GM18873 (cell line): ENCODE results near the gene ANKRD40.
"Not testable (repeated sequence)": the region's sequence is repeated elsewhere in the genome, so short reads cannot be mapped to it uniquely, and the experiment has no call there.

Experiments used
- ATAC-seq: cut with Tn5 transposase; IDR thresholded peaks from one replicate; pipeline ENCODE4 v1.9.1; 2021; ENCODE audit warnings: mild to moderate bottlenecking, moderate library complexity, moderate number of reproducible peaks; ENCODE audit not compliant: unreplicated experiment, low FRiP score

ANKRD40 gene

GRCh38 chr17:50687200-50688066 is 20.3 kb downstream of the ANKRD40 start:
- ATAC-seq, result no peak

GRCh38 chr17:50686494-50687199 is 21.1 kb downstream of the ANKRD40 start:
- ATAC-seq, result no peak

DNA sequence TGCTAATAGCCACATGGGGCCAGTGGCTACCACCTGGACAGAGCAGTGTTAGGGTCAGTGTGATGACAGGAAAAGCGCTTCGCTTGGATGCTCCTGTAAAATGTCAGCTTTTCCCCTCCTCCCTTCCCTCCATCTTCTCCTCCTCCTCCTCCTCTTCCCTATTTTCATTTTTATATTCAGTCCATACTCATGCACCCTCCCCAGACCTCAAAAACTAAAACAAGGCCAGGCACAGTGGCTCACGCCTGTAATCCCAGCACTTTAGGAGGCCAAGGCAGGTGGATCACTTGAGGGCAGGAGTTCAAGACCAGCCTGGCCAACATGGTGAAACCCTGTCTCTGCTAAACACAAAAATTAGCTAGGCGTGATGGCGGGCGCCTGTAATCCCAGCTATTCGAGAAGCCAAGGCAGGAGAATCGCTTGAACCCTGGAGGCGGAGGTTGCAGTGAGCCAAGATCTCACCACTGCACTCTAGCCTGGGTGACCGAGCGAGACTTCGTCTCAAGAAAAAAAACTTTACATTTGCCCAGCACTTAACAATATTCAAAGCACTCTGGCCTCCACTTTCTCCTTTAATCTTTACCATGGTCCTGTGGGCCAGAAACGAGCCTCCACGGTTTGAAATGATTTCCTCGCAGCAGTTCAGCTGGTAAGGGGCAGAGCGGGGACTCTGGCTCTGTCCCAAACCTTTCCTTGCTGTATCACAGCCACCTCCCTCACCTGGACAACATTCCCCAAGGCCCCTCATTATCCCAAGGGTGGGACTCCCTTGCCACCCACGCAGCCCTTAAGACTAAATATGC is 21.8 kb downstream of the ANKRD40 start:
- no peak for ATAC-seq

GRCh38 chr17:50685334-50685665 is 22.4 kb downstream of the ANKRD40 start:
- no peak for ATAC-seq

DNA sequence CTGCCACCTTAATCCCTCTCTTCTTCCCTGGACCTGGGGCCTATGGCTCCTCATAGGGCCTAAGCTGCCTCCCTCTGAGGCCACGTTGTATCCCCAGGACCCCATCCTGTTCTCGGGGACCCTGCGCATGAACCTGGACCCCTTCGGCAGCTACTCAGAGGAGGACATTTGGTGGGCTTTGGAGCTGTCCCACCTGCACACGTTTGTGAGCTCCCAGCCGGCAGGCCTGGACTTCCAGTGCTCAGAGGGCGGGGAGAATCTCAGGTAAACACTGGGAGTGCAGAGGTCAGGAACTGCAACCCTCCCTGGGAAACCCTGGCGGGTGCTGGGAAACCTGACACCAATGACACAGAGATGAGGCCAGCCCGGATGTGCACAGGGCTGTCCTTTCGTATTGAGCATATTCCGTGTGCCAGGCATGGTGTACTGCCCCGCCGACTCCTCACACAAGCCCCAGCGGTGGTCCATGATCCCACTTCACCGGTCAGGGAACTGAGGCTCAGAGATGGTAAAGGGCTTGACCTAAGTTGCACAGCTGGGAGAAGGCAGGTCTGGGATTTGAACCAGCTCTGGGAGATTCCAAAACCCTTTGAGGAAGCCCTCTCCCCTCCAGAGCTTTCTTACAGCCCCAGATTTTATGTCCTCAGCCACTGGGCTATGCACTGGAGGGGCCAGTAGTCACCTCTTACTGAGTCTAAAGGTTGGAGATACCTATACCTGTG is 22.9 kb downstream of the ANKRD40 start:
- no peak for ATAC-seq

- ATAC-seq, result no peak
These were observed 23.5 kb downstream of the ANKRD40 start for GRCh38 chr17:50684288-50684611.

GRCh38 chr17:50683434-50684287 is 24.1 kb downstream of the ANKRD40 start:
- ATAC-seq, result no peak

GRCh38 chr17:50682938-50683337 is 24.8 kb downstream of the ANKRD40 start:
- ATAC-seq, result no peak

DNA sequence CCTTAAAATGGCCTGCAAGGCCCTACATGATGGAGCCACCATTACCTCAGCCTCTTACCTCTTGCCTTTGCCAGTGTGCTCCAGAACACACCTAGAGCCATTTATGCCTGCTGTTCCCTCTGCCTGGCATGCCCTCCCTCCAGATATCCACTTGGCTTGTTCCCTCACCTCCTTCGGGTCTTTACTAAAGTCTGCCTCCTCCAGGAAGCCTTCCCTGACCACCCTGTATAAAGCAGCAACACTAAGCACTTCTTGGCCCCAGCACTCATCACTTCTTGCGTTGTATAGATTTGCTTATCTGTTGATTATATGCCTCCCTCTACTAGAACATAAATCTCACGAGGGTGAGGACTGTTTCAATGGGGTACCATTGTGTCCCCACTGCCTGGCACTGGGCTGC is 25.3 kb downstream of the ANKRD40 start:
- no peak for ATAC-seq

- no peak for ATAC-seq
These were observed 26.2 kb downstream of the ANKRD40 start for GRCh38 chr17:50681263-50682200.

DNA sequence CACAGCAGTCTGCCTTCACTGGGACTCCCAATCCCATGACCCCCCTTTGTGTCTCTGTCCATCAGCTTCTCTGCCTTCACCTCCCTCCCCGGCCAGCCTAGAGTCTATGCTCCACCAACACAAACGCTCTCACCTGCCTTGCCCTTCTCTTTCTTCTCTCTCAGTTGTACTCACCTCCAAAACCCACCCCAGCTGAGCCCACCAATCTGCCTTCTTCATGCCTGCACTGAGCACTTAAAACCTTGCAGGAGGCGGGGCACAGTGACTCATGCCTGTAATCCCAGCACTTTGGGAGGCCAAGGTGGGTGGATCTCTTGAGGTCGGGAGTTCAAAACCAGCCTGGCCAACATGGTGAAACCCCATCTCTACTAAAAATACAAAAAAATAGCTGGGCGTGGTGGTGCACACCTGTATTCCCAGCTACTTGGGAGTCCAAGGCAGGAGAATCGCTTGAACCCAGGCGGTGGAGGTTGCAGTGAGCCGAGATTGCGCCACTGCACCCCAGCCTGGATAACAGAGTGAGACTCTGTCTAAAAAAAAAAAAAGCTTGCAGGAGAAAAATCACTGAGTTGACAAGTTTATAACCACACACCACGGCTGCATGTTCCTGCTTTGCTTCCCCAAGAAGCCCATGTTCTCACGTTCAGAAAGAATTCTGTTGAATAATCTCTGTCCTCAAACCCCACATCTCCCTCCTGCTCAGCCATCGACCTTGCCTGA is 27.0 kb downstream of the ANKRD40 start:
- ATAC-seq, result not testable (repeated sequence)

DNA sequence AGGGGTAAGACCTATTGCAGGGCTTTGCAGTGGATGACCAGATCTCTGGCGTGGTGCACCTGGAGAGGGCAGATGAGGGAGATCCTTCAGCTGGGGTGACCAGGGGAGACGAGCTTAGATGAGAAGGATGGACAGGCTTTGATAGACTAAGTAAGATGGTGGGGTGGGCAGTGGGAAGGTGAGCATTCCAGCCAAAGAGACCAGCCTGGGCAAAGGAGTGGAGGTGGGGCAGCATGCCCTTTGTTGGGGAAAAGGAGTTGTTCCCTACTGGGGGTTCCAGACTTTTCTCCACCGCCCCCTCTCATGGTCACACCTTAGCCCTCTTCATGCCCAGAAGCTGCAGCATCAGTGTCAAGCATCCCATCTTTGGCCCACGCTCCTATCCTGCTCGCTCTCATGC is 27.6 kb downstream of the ANKRD40 start:
- no peak for ATAC-seq

DNA sequence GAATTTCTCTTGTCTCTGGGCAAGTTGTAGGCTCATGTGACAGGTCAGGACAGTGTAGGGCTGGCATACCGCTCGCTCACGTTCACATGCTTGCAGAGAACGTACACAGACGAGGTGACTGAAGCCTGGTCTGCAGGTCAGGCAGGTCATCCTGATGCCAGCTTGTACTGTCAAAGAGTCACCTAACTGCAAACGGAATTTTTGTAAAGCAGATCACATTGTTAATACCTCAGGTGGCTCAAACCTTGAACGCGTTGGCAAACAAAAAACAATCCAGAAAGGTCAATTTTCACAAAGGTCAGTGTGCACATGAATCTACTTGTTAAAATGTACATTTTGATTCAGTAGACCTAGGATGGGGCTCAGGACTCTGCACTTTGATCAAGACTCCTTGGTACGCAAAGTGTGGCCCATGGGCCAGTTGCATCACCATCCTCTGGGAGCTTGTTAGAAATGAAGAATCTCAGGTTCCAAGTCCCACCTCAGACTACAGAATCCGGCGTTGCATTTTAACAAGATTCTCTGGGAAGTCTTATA is 28.6 kb downstream of the ANKRD40 start:
- no peak for ATAC-seq

DNA sequence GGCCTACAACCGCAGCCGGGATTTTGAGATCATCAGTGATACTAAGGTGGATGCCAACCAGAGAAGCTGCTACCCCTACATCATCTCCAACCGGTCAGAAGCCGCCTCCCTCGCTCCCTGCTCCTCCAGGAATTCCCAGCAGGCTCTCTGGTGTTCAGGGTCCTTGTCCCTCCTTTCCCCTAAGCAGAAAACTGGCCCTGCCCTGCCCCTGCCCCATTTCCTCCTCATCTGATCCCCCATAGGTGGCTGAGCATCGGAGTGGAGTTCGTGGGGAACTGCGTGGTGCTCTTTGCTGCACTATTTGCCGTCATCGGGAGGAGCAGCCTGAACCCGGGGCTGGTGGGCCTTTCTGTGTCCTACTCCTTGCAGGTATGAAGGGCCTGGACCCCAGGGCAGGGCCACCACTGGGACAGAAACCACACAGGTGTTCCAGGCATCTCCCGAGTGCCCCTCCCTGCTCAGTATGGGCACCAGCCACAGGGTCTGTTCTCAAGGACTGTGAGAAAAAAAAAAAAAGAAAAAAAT is 29.8 kb downstream of the ANKRD40 start:
- no peak for ATAC-seq

DNA sequence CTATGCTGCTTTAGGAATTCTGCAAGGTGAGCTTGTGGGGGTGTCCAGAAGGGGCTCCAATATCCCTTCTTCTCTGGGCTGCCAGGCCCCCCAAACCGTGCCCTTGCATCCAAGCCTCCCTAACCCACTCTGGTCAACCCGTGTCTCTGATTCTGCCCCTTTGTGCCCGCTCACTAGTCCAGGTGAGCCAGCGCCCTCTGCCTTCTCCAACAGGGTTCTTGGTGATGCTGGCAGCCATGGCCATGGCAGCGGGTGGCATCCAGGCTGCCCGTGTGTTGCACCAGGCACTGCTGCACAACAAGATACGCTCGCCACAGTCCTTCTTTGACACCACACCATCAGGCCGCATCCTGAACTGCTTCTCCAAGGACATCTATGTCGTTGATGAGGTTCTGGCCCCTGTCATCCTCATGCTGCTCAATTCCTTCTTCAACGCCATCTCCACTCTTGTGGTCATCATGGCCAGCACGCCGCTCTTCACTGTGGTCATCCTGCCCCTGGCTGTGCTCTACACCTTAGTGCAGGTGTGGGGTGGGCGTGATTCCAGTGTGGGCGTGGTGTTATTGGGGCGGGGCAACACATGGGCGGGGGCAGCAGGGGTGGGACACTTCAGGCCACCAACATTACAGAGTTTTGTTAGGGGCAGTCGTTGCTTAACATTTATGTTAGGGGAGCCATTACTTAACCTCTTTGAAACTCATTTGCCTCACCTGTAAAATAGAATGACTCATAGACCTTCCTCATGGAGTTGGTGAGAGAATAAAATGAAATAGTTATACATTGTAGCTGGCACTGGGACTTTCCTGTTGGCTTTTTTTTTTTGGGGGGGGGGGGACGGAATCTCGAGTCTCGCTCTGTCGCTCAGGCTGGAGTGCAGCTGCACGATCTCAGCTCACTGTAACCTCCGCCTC is 31.4 kb downstream of the ANKRD40 start:
- ATAC-seq, result no peak

DNA sequence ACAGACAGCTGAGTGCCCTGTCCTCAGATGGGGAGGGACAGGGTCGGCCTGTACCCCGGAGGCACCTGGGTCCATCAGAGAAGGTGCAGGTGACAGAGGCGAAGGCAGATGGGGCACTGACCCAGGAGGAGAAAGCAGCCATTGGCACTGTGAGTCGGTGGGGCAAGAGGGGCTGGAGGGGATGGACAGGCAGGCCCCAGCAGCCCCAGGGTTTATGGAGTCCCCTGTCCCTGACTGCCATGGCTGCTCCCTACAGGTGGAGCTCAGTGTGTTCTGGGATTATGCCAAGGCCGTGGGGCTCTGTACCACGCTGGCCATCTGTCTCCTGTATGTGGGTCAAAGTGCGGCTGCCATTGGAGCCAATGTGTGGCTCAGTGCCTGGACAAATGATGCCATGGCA is 32.1 kb downstream of the ANKRD40 start:
- ATAC-seq, result no peak

GRCh38 chr17:50675190-50675589 is 32.5 kb downstream of the ANKRD40 start:
- no peak for ATAC-seq
